Endothelial cell of umbilical vein (primary cell): ENCODE data around the gene POFUT2. TPM values are rescaled to one million over a fixed set of nuclear protein-coding genes. Genes with fewer than 3 reads are reported as not detected.

ENCODE experiments used
- BruUV-seq: library from RNA; stranded (reverse); fragments of 400-500 nt; replicated peaks from 2 replicates; lab custom pipeline; 2021; lab: Mats Ljungman, UMichigan
- CTCF ChIA-PET: fragments of 300-600, 350-600 bp; sonication (Branson Sonifier 250); formaldehyde crosslinking; loops from one replicate; lab custom pipeline; 2021; ENCODE audit warnings: antibody characterized with exemption, inconsistent platforms; lab: Charles Lee
- POLR2A ChIA-PET: fragments of 300-600, 350-600 bp; sonication (Branson Sonifier 250); formaldehyde crosslinking; loops from one replicate; lab custom pipeline; 2021; ENCODE audit warnings: antibody characterized with exemption, inconsistent platforms; lab: Charles Lee
- DNase-seq: peaks from one replicate; pipeline ENCODE4 v3.0.0-alpha.2; 2011; ENCODE audit warnings: low read depth, low spot score
- FAIRE-seq: peaks from 2 replicates; lab custom pipeline; 2011; peaks lifted over from hg19 to GRCh38; lab: Jason Lieb, UNC
- H2AFZ ChIP-seq: 2 replicates; pipeline ENCODE4 v1.6.0; 2012; ENCODE audit warnings: low read depth, low read length, control low read depth, inconsistent platforms
- H3K27ac ChIP-seq: 2 replicates; pipeline ENCODE4 v1.5.1; 2011; ENCODE audit warnings: low read depth, mild to moderate bottlenecking, control low read depth, low read length, moderate library complexity; ENCODE audit not compliant: insufficient read depth
- H3K27me3 ChIP-seq, 2 experiments: 2 replicates each; pipeline versions ENCODE4 v1.6.0 to v1.6.1; 2011; ENCODE audit warnings: low read length in 2 of 2, mixed read lengths in 1 of 2; ENCODE audit not compliant: control insufficient read depth in 2 of 2, insufficient read depth in 2 of 2
- H3K36me3 ChIP-seq, 2 experiments: 2 replicates in 1 of 2; 3 replicates in 1 of 2; pipeline ENCODE4 v1.5.1; 2011; ENCODE audit warnings: low read length in 2 of 2, mild to moderate bottlenecking in 1 of 2, moderate library complexity in 1 of 2; ENCODE audit not compliant: control insufficient read depth in 2 of 2, insufficient read depth in 2 of 2; ENCODE audit errors: extremely low read depth in 1 of 2
- H3K4me1 ChIP-seq: 3 replicates; pipeline ENCODE4 v1.5.1; 2011; ENCODE audit warnings: mild to moderate bottlenecking, low read length; ENCODE audit not compliant: control insufficient read depth, insufficient read depth; ENCODE audit errors: extremely low read depth
- H3K4me2 ChIP-seq: 2 replicates; pipeline ENCODE4 v1.6.1; 2011; ENCODE audit warnings: low read length, control low read depth, mixed read lengths; ENCODE audit not compliant: insufficient read depth
- H3K4me3 ChIP-seq, 3 experiments: fragments of 200-600 bp in 1 of 3; sonication (generic), shearing (Covaris generic) in 1 of 3; replicated peaks in 1 of 3; 2 replicates each; pipeline ENCODE4 v1.5.1; 2011 to 2016; ENCODE audit warnings: control low read depth in 3 of 3, low read length in 3 of 3, mild to moderate bottlenecking in 2 of 3, inconsistent platforms in 1 of 3, low read depth in 1 of 3, moderate library complexity in 1 of 3; ENCODE audit not compliant: insufficient read depth in 1 of 3
- H3K79me2 ChIP-seq: 2 replicates; pipeline ENCODE4 v1.6.0; 2012; ENCODE audit warnings: low read length, inconsistent platforms; ENCODE audit not compliant: control insufficient read depth, insufficient read depth
- H3K9ac ChIP-seq: replicated peaks from 2 replicates; pipeline ENCODE3; 2011; ENCODE audit warnings: low read length, control low read depth; ENCODE audit not compliant: insufficient read depth; ENCODE audit errors: extremely low read depth
- H3K9me1 ChIP-seq: replicated peaks from 3 replicates; pipeline ENCODE4 v1.6.0; 2011; ENCODE audit warnings: mild to moderate bottlenecking, low read length; ENCODE audit not compliant: control insufficient read depth, insufficient read depth; ENCODE audit errors: extremely low read depth
- H3K9me3 ChIP-seq: replicated peaks from 2 replicates; pipeline ENCODE4 v1.5.1; 2012; ENCODE audit warnings: low read length, inconsistent platforms; ENCODE audit not compliant: control insufficient read depth, insufficient read depth
- H4K20me1 ChIP-seq: replicated peaks from 2 replicates; pipeline ENCODE3; 2011; ENCODE audit warnings: mild to moderate bottlenecking, low read length; ENCODE audit not compliant: control insufficient read depth, insufficient read depth; ENCODE audit errors: extremely low read depth
- CTCF ChIP-seq, 2 donors: IDR thresholded peaks; 1 replicate in 1 of 2; 2 replicates in 1 of 2; pipeline ENCODE4 v1.5.1; 2011; ENCODE audit warnings: low read length in 2 of 2, mild to moderate bottlenecking in 2 of 2, moderate library complexity in 2 of 2, control low read depth in 1 of 2, inconsistent platforms in 1 of 2, low read depth in 1 of 2; ENCODE audit not compliant: insufficient read depth in 1 of 2; ENCODE audit errors: extremely low read depth in 1 of 2
- EZH2 ChIP-seq: IDR thresholded peaks from 2 replicates; pipeline ENCODE4 v1.6.1; 2012; ENCODE audit warnings: borderline replicate concordance, low read depth, mild to moderate bottlenecking, moderate library complexity, low read length, inconsistent platforms; ENCODE audit not compliant: severe bottlenecking
- FOS ChIP-seq: IDR thresholded peaks from 2 replicates; pipeline ENCODE4 v1.6.1; 2011; ENCODE audit warnings: mild to moderate bottlenecking, low read length, moderate library complexity, borderline replicate concordance; ENCODE audit not compliant: insufficient read depth
- GATA2 ChIP-seq: IDR thresholded peaks from 2 replicates; pipeline ENCODE4 v1.7.0; 2011; ENCODE audit warnings: low read depth, mild to moderate bottlenecking, moderate library complexity, mixed read lengths, low read length; ENCODE audit not compliant: insufficient read length, insufficient read depth
- JUN ChIP-seq: IDR thresholded peaks from 2 replicates; pipeline ENCODE4 v1.6.1; 2011; ENCODE audit warnings: borderline replicate concordance, low read depth; ENCODE audit not compliant: insufficient read length, insufficient read depth
- MAX ChIP-seq: IDR thresholded peaks from 2 replicates; pipeline ENCODE4 v1.6.1; 2011; ENCODE audit not compliant: insufficient read depth, insufficient read length
- MYC ChIP-seq: IDR thresholded peaks from one replicate; pipeline ENCODE4 v1.6.1; 2011; ENCODE audit warnings: mild to moderate bottlenecking, low read depth, low read length
- POLR2A ChIP-seq: IDR thresholded peaks from 2 replicates; pipeline ENCODE4 v1.6.1; 2012; ENCODE audit warnings: low read depth, mild to moderate bottlenecking, control low read depth, low read length
- POLR2AphosphoS5 ChIP-seq: IDR thresholded peaks from 2 replicates; pipeline ENCODE4 v1.6.1; 2012; ENCODE audit warnings: low read depth, mild to moderate bottlenecking, control low read depth, low read length, moderate library complexity; ENCODE audit not compliant: insufficient read depth
- dilution Hi-C: fragments of 300-500 bp; cut with MboI; formaldehyde crosslinking; loops from one replicate; pipeline ENCODE4 v1.15.0; 2019; ENCODE audit warnings: low sequenced_read_pairs; ENCODE audit not compliant: extremely low pct_ligation_motif_present
- intact Hi-C: fragments of 100-400 bp; cut with micrococcal nuclease; formaldehyde crosslinking; loops from one replicate; pipeline ENCODE4 v1.10.0; 2022
- polyA plus RNA-seq, 4 experiments: library from polyadenylated mRNA; depleted of rRNA in 3 of 4; stranded (reverse) in 3 of 4; unstranded in 1 of 4; fragments of >200 nt; gene quantifications; 2 replicates each; pipeline versions ENCODE4 v1.2.1 to v1.2.3, GENCODE V29; 2011 to 2012; ENCODE audit warnings: missing spikeins in 1 of 4
- total RNA-seq: library from RNA; stranded (reverse); gene quantifications from 2 replicates; pipeline ENCODE4 v1.2.3, GENCODE V29; 2021

POFUT2 gene
- total and polyA plus RNA-seq, 2 donors (not counting 3 experiments of a cell fraction or from before 2014, with no cell fraction given): 30.7 to 47.5 TPM

GRCh38 chr21:45283035-45283610 lies 4.6 kb downstream of the POFUT2 start:
- no peak for FAIRE-seq
- ChIA-PET POLR2A (no interaction called here), CTCF (interaction anchor here (2.1 kb wide), 1 partner anchor 143 kb away, joined by 6 read pairs; no protein-coding TSS in a partner anchor)
- BruUV-seq: no TSS peak
- Histone ChIP-seq H3K9me1 (no peaks in the 10 kb centered on the region), H4K20me1 (no peaks in the 10 kb centered on the region), H3K9me3 (no peaks in the 10 kb centered on the region), H3K4me2 (no peak overlapping the region), H2AFZ (no peak overlapping the region), H3K27me3 (no peaks in the 10 kb centered on the region), H3K79me2 (peaks cover 13% of the 10 kb centered on the region), H3K4me1 (peaks cover 5% of the 10 kb centered on the region), H3K4me3 (no peak overlapping the region), H3K36me3 (peaks cover 8 to 51% of the 10 kb centered on the region in 2 experiments), H3K9ac (no peak overlapping the region), H3K27ac (no peak overlapping the region)
- intact Hi-C loops: no loop called here
- no peak for DNase-seq
- dilution Hi-C loops: no loop called here
- TF ChIP-seq POLR2A (no peak), FOS (no peak), GATA2 (no peak), CTCF (IDR thresholded peaks at IDR 0.05; ENCODE audit: extremely low read depth in 1 of 2, insufficient read depth in 1 of 2, low read depth in 1 of 2, low read length in 2 of 2) (no peak), JUN (no peak), EZH2 (no peak), POLR2AphosphoS5 (no peak), MAX (no peak), MYC (no peak)
